GM12801 (cell line): ENCODE data around the gene TMEM170A.

Experiments
- TF ChIP-seq, protein P1 (sequence below): IDR thresholded peaks from one replicate; pipeline ENCODE4 v1.5.1; 2011; ENCODE audit warnings: control low read depth; ENCODE audit not compliant: insufficient read length; ENCODE audit errors: extremely low read depth

The TMEM170A gene

GRCh38 chr16:75477680-75478473 lies 13.4 kb upstream of the TMEM170A start:
- TF ChIP-seq, protein P1, sequence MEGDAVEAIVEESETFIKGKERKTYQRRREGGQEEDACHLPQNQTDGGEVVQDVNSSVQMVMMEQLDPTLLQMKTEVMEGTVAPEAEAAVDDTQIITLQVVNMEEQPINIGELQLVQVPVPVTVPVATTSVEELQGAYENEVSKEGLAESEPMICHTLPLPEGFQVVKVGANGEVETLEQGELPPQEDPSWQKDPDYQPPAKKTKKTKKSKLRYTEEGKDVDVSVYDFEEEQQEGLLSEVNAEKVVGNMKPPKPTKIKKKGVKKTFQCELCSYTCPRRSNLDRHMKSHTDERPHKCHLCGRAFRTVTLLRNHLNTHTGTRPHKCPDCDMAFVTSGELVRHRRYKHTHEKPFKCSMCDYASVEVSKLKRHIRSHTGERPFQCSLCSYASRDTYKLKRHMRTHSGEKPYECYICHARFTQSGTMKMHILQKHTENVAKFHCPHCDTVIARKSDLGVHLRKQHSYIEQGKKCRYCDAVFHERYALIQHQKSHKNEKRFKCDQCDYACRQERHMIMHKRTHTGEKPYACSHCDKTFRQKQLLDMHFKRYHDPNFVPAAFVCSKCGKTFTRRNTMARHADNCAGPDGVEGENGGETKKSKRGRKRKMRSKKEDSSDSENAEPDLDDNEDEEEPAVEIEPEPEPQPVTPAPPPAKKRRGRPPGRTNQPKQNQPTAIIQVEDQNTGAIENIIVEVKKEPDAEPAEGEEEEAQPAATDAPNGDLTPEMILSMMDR = no peak

DNA sequence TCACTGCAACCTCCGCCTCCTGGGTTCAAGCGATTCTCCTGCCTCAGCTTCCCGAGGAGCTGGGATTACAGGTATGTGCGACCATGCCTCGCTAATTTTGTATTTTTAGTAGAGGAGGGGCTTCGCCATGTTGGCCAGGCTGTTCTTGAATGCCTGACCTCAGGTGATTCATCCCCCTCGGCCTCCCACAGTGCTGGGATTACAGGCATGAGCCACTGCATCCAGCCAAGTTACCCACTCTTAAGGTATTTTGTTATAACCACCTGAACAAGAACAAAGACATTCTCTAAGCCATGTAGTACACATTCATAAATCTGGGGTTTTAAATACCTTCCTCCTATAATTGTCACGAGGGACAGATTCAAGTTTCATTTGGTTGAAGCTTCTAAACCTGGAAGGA lies 12.3 kb upstream of the TMEM170A start:
- TF ChIP-seq, protein P1 = no peak

GRCh38 chr16:75475420-75475847 lies 10.9 kb upstream of the TMEM170A start:
- TF ChIP-seq, protein P1 = no peak

- TF ChIP-seq, protein P1 = no peak
These were observed 8.7 kb upstream of the TMEM170A start for GRCh38 chr16:75472908-75473877.

GRCh38 chr16:75471723-75472633 lies 7.5 kb upstream of the TMEM170A start:
- TF ChIP-seq, protein P1 = no peak

GRCh38 chr16:75466760-75467159 lies 2.3 kb upstream of the TMEM170A start:
- TF ChIP-seq, protein P1 = no peak
